ENCODE data around the gene TSPAN10.

DNA sequence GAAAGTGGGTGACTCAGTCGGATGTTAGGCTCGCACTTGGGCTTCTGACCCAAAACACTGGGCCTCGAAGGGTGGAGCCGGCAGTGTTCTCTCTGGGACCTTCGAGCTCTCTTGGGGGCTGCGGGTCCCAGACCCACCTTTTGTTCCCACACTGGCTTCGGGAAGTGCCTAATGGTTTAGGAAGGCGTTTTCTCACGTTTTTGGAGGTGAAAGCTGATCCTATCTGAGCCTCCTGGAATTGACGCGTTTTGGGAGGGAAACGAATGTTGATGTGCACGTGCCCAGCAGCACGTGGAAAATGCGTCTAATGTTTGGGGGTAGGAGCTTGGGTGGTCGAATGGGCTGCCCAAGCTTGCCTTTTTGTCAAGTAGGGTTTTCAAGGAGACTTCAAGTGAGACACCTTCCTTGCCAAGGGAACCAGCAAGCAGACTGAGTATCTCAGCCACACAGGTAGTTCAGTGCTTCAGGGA is 47.5 kb downstream of the TSPAN10 start:
- TF ChIP-seq, protein P1, sequence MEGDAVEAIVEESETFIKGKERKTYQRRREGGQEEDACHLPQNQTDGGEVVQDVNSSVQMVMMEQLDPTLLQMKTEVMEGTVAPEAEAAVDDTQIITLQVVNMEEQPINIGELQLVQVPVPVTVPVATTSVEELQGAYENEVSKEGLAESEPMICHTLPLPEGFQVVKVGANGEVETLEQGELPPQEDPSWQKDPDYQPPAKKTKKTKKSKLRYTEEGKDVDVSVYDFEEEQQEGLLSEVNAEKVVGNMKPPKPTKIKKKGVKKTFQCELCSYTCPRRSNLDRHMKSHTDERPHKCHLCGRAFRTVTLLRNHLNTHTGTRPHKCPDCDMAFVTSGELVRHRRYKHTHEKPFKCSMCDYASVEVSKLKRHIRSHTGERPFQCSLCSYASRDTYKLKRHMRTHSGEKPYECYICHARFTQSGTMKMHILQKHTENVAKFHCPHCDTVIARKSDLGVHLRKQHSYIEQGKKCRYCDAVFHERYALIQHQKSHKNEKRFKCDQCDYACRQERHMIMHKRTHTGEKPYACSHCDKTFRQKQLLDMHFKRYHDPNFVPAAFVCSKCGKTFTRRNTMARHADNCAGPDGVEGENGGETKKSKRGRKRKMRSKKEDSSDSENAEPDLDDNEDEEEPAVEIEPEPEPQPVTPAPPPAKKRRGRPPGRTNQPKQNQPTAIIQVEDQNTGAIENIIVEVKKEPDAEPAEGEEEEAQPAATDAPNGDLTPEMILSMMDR (conservative IDR thresholded peaks at IDR 0.05; ENCODE audit: low read depth, low read length), result no peak
- TF ChIP-seq RCOR1 (IDR thresholded peaks at IDR 0.05; ENCODE audit: insufficient replicate concordance, low read length), result no peak
